Thyroid gland (tissue), 4 donors: ENCODE measurements around the gene OSGIN1. TPM values are rescaled to one million over a fixed set of nuclear protein-coding genes. Genes with fewer than 3 reads are reported as not detected.

Source experiments
- DNase-seq, 2 donors: peaks; one replicate each; pipeline ENCODE4 v3.0.0-alpha.2; 2019
- H3K27ac ChIP-seq, 3 donors: fragments of 200-600 bp; sonication (generic); 1 replicate in 2 of 3; 2 replicates in 1 of 3; pipeline ENCODE4 v1.5.1; 2016 to 2019; ENCODE audit warnings: mild to moderate bottlenecking in 1 of 3, moderate library complexity in 1 of 3
- H3K27me3 ChIP-seq: fragments of 200-600 bp; sonication (generic); one replicate; pipeline ENCODE4 v1.5.1; 2019
- H3K36me3 ChIP-seq, 2 donors: fragments of 200-600 bp; sonication (generic); one replicate each; pipeline ENCODE4 v1.5.1; 2016 to 2019
- H3K4me1 ChIP-seq, 2 donors: fragments of 200-600 bp; sonication (generic); one replicate each; pipeline ENCODE4 v1.5.1; 2017 to 2019
- H3K4me3 ChIP-seq, 3 donors: fragments of 200-600 bp; sonication (generic); replicated peaks in 1 of 3; 1 replicate in 2 of 3; 2 replicates in 1 of 3; pipeline ENCODE4 v1.5.1; 2016; ENCODE audit warnings: mild to moderate bottlenecking in 1 of 3
- H3K9me3 ChIP-seq: fragments of 200-600 bp; sonication (generic); one replicate; pipeline ENCODE4 v1.5.1; 2017
- POLR2A ChIP-seq, 2 donors: fragments of 450-650 bp; IDR thresholded peaks; one replicate each; pipeline ENCODE4 v1.6.1; 2017; ENCODE audit warnings: antibody characterized with exemption in 2 of 2, mild to moderate bottlenecking in 2 of 2, moderate library complexity in 1 of 2
- WGBS, 2 donors: methylation state at CpG; one replicate each; pipeline ENCODE4 v1.1.5; 2017; 5-methylcytosine and 5-hydroxymethylcytosine counted together
- intact Hi-C: fragments of 100-400 bp; cut with DNase I; formaldehyde crosslinking; loops from one replicate; pipeline ENCODE4 v1.15.1; 2023
- total RNA-seq, 4 donors: library from RNA; depleted of rRNA; stranded (reverse); fragments of >200 nt; gene quantifications; one replicate each; pipeline ENCODE4 v1.2.3, GENCODE V29; 2016
- TF ChIP-seq, protein P1 (sequence below), 6 experiments: fragments of 200-600 bp in 3 of 6; fragments of 450-650 bp in 3 of 6; sonication (generic) in 3 of 6; IDR thresholded peaks; one replicate each; pipeline ENCODE4 v1.5.1; 2016 to 2019; ENCODE audit warnings: antibody characterized with exemption in 6 of 6, mild to moderate bottlenecking in 2 of 6, inconsistent platforms in 1 of 6, moderate library complexity in 1 of 6

OSGIN1 gene
- total RNA-seq, 4 donors from 2014 or later, result 14.5 to 53.5 (median 31.9) TPM

DNA sequence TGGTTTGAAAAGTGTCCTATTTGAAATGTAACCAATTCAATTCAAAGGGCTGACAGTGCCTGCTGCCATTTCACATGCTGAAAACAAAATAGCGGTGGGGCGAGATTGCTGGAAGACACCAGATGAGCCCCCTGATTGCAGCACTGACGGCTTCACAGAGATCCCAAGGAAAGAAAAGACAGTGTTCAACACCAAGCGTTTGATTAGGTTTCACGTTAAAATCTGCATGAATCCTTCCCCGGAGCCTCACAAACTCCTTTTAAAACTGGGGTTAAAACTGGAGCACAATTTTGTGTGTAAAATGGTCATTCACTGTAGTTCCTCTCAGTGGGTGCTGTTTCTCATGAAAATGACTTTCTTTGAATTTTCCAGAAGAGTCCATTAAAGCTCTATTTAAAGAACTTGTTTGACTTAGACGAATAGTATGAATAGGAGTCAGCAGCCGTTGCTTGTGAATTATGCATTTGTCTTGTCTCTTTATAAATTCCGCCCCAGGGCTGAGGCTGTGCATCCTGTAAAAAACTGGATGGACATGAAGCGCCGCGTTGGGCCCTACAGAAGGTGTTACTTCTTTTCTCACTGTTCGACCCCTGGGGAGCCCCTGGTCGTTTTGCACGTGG is 45.3 kb upstream of the OSGIN1 start:
- Histone ChIP-seq H3K4me3 (no peak overlapping the region), H3K9me3 (no peaks in the 10 kb centered on the region), H3K27me3 (no peaks in the 10 kb centered on the region), H3K27ac (no peak overlapping the region), H3K4me1 (no peaks in the 10 kb centered on the region), H3K36me3 (peaks cover 38 to 46% of the 10 kb centered on the region in 2 donors)
- WGBS, 2 donors, result 88% methylated on average over 15 of the region's 15 CpGs
- no peak for TF ChIP-seq POLR2A (IDR thresholded peaks at IDR 0.05)
- TF ChIP-seq, protein P1, sequence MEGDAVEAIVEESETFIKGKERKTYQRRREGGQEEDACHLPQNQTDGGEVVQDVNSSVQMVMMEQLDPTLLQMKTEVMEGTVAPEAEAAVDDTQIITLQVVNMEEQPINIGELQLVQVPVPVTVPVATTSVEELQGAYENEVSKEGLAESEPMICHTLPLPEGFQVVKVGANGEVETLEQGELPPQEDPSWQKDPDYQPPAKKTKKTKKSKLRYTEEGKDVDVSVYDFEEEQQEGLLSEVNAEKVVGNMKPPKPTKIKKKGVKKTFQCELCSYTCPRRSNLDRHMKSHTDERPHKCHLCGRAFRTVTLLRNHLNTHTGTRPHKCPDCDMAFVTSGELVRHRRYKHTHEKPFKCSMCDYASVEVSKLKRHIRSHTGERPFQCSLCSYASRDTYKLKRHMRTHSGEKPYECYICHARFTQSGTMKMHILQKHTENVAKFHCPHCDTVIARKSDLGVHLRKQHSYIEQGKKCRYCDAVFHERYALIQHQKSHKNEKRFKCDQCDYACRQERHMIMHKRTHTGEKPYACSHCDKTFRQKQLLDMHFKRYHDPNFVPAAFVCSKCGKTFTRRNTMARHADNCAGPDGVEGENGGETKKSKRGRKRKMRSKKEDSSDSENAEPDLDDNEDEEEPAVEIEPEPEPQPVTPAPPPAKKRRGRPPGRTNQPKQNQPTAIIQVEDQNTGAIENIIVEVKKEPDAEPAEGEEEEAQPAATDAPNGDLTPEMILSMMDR (IDR thresholded peaks at IDR 0.05), result no peak
- no peak for DNase-seq
- intact Hi-C loops, result no loop called here

GRCh38 chr16:83908798-83909197 is 44.2 kb upstream of the OSGIN1 start:
- no peaks in the 10 kb centered on the region for H3K4me1 ChIP-seq
- TF ChIP-seq POLR2A (IDR thresholded peaks at IDR 0.05), result no peak
- TF ChIP-seq, protein P1 (IDR thresholded peaks at IDR 0.05), result no peak
- no peaks in the 10 kb centered on the region for H3K27me3 ChIP-seq
- H3K9me3 ChIP-seq, result no peaks in the 10 kb centered on the region
- no peak overlapping the region for H3K27ac ChIP-seq
- peaks cover 43 to 52% of the 10 kb centered on the region in 2 donors for H3K36me3 ChIP-seq
- H3K4me3 ChIP-seq, result no peak overlapping the region
- 44 to 61% methylated on average over 2 of the region's 2 CpGs for WGBS, 2 donors
- DNase-seq, result no peak
- intact Hi-C loops, result no loop called here

- intact Hi-C loops, result no loop called here
- 87 to 91% methylated on average over 10 of the region's 10 CpGs for WGBS, 2 donors
- H3K4me1 ChIP-seq, result no peaks in the 10 kb centered on the region
- DNase-seq, result no peak
- H3K27me3 ChIP-seq, result no peaks in the 10 kb centered on the region
- H3K4me3 ChIP-seq, result no peak overlapping the region
- H3K27ac ChIP-seq, result no peak overlapping the region
- TF ChIP-seq POLR2A (IDR thresholded peaks at IDR 0.05), result no peak
- TF ChIP-seq, protein P1 (IDR thresholded peaks at IDR 0.05), result no peak
- H3K9me3 ChIP-seq, result no peaks in the 10 kb centered on the region
- peaks cover 56 to 75% of the 10 kb centered on the region in 2 donors for H3K36me3 ChIP-seq
Observed at GRCh38 chr16:83911290-83911689, 41.8 kb upstream of the OSGIN1 start.

- no peak overlapping the region for H3K27ac ChIP-seq
- no peak overlapping the region for H3K4me3 ChIP-seq
- TF ChIP-seq, protein P1 (IDR thresholded peaks at IDR 0.05), result no peak
- no peak for TF ChIP-seq POLR2A (IDR thresholded peaks at IDR 0.05)
- WGBS, 2 donors, result 88 to 94% methylated on average over 11 to 12 of the region's 12 CpGs
- H3K36me3 ChIP-seq, result peaks cover 52 to 73% of the 10 kb centered on the region in 2 donors
- DNase-seq, result no peak
- H3K4me1 ChIP-seq, result no peaks in the 10 kb centered on the region
- H3K27me3 ChIP-seq, result no peaks in the 10 kb centered on the region
- intact Hi-C loops, result no loop called here
- H3K9me3 ChIP-seq, result no peaks in the 10 kb centered on the region
Observed at GRCh38 chr16:83912519-83913244, 40.4 kb upstream of the OSGIN1 start.

GRCh38 chr16:83913245-83913633 is 39.8 kb upstream of the OSGIN1 start:
- Histone ChIP-seq H3K27ac (no peak overlapping the region), H3K9me3 (no peaks in the 10 kb centered on the region), H3K27me3 (no peaks in the 10 kb centered on the region), H3K36me3 (peaks cover 52 to 74% of the 10 kb centered on the region in 2 donors), H3K4me1 (no peaks in the 10 kb centered on the region), H3K4me3 (no peak overlapping the region)
- intact Hi-C loops, result no loop called here
- no peak for TF ChIP-seq POLR2A (IDR thresholded peaks at IDR 0.05)
- TF ChIP-seq, protein P1 (IDR thresholded peaks at IDR 0.05), result no peak
- no peak for DNase-seq
- 85 to 88% methylated on average over 15 of the region's 15 CpGs for WGBS, 2 donors
